Right lobe of liver (tissue), 4 donors: ENCODE measurements around the gene NQO2.

Experiments used
- CTCF ChIP-seq, 4 donors: fragments of 200-600 bp in 3 of 4; fragments of 450-650 bp in 1 of 4; IDR thresholded peaks; one replicate each; pipeline versions ENCODE4 v1.5.1 to v1.8.0; 2016 to 2022; ENCODE audit warnings: antibody characterized with exemption in 4 of 4, mild to moderate bottlenecking in 2 of 4
- POLR2A ChIP-seq: fragments of 450-650 bp; IDR thresholded peaks from one replicate; pipeline ENCODE4 v1.6.1; 2017; ENCODE audit warnings: antibody characterized with exemption, mild to moderate bottlenecking
- donor health status: DM: no; HTN: no; CAD: no.
- donor health status: DM: no; HTN: no; CAD: no.
- donor health status: DM: no; HTN: yes; CAD: no.

DNA sequence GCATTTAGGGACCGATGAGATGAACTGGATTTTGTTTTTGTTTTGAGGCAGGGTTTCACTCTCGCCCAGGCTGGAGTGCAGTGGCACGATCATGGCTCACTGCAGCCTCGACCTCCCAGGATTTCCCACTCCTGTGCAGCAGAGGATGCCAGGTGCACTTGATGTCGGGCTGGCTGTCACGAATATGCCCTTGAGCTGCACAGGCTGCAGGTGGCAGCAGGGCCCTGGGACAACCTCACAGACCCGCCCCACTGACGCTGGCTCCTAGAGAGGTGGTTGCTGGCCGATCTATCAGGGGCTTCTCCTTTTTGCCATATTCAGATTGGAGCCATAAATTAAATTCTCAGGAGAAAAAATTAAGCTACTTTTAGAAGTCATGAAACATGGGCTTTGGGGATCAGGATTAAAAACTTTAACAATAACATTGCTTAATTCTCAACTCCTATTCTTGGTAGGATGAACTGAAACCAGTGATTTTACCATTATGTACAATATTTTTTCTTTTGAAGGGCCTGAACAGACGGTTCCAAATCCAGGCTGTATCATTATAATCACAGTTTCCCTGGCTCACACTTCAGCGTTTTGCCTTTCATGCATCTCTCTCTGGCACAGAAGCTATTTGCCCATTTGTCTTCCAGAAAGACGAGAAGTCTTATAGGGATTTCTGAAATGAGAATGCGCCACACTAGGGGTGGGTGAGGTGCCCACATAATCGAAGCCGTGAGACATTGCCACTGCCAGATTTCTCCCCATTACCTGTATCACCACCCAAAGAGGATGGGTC is 32.4 kb downstream of the NQO2 start:
- TF ChIP-seq CTCF (IDR thresholded peaks at IDR 0.05) (no peak), POLR2A (no peak)
